Activated CD8-positive, alpha-beta memory T cell treated with anti-CD3 and anti-CD28 coated beads for 4 hours (primary cell): ENCODE data around the gene DEXI.
"Not testable (repeated sequence)": the region's sequence is repeated elsewhere in the genome, so short reads cannot be mapped to it uniquely, and the experiment has no call there.

Experiments used
- DNase-seq, 2 donors: peaks; one replicate each; pipeline ENCODE4 v3.0.0-alpha.2; 2020; ENCODE audit warnings: low read depth in 2 of 2

The DEXI gene

GRCh38 chr16:10968498-10968897, 26.2 kb upstream of the DEXI start:
- DNase-seq: no peak

DNA sequence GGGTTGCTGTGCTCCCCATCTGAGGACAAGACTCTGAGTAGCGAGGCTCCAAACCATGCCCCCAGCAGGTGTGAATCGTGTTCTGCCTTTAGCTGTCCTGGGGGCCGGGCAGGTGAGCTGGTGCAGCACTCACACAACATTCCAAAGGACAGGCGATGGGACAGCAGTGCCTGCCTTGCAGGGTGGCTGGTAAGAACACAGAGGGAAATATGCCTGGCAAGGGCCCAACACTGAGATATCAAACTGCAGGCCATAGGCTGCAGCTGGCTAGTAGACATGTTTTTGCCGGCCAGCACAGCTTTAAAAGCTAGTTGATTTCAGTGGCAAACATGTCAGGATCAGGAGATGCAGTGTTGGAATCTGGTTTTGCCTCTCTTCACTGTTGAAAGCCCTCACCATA, 25.7 kb upstream of the DEXI start:
- DNase-seq: no peak

DNA sequence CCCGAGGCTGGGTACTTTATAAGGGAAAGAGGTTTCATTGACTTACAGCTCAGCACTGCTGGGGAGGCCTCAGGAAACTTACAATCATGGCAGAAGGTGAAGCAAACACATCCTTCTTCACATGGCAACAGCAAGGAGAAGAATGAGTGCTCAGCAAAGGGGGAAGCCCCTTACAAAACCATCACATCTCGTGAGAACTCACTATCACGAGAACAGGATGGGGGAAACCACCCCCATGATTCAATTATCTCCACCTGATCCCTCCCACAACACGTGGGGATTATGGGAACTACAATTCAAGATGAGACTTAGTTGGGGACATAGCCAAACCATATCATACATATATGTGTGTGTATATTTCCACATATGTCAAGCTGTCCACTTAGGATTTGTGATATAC, 24.3 kb upstream of the DEXI start:
- DNase-seq: not testable (repeated sequence)

DNA sequence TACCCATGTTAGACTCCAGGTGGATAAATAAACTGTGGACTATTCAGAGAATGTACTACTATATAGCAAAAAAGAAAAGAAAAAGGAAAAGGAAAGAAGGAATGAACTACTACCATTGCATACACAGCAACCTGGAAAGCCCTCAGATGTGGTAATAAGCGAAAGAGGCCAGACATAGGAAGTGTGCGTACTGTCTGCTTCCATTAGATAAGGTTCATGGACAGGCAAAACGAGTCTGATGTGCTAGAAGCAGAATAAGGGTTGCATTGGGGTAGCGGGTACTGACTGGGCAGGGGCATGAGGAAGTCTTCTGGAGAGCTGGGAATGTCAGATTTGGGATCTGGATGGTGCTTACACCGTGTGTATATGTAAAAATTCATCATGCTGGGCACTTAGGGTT, 23.9 kb upstream of the DEXI start:
- no peak for DNase-seq

DNA sequence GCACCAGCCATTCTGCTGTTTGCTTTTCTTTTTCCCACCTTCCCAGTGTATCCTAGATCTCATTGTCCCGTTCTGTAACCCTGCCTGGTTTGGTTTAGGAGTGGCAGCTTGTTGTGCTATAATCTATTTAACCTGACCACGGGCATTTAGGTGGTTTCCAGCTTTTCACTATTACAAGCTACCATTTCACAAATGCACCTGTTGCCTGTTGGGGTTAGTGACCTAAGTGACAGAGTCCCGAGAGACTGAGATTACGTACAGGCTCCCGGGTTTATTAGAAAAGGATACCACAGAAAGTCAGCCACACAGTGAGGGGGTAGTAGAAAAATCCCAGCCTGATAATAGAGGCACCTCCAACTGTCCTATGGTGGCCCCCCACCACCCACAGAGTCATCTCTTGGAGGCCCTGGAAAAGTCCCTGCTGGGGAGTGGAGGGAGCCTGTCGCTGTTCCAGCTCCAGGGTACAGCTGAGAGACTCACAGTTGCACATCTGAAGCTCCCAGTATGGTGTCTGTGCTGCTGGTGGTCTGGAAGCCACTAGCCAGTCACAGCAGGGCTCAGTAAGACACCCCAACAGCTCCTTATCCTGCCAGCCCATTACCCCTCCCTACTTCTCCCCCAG, 23.3 kb upstream of the DEXI start:
- DNase-seq: no peak

DNA sequence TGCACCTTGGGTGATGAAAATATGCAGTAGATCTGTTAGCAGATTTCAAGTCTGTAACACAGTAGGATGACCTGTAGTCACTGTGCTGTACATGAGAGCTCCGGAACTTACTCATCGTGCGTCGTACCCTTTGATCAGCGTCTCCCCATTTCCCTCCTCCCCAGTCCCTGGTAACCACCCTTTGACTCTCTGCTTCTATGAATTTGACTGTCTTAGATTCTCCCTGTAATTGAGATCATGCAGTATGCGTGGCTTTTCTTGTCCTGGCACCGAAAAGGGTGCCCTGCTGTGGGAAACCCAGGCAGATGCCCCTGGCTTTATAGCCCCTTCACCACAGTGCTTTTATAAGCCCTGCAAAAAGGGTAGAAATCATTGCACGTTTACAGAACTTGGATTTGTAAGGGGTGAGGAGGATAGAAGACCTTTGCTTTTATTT, 22.6 kb upstream of the DEXI start:
- DNase-seq: peak in 1 of 2 donors; percentile 45

- DNase-seq: peak; percentile 57 to 60
These were observed 22.0 kb upstream of the DEXI start for GRCh38 chr16:10964039-10964890.

DNA sequence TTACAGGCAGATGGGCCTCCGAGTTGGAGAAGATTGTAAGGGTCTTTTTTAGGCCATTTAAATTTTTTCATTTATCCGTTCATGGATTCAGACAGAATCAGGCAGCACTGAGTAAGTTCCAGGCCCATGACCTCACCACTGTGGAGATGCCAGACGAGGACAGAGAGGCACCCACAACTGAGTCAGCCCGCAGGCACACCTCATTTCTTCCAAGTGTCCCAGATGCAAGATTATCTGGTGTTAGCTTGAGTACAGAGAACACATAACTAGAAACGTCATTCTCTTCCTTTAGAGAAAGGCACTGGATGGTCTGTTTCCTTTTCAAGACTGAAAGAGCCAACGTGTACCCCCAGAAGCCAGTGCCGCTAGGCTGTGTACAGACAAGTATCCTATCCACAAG, 19.0 kb upstream of the DEXI start:
- DNase-seq: no peak

- no peak for DNase-seq
These were observed 16.9 kb upstream of the DEXI start for GRCh38 chr16:10959161-10959560.

DNA sequence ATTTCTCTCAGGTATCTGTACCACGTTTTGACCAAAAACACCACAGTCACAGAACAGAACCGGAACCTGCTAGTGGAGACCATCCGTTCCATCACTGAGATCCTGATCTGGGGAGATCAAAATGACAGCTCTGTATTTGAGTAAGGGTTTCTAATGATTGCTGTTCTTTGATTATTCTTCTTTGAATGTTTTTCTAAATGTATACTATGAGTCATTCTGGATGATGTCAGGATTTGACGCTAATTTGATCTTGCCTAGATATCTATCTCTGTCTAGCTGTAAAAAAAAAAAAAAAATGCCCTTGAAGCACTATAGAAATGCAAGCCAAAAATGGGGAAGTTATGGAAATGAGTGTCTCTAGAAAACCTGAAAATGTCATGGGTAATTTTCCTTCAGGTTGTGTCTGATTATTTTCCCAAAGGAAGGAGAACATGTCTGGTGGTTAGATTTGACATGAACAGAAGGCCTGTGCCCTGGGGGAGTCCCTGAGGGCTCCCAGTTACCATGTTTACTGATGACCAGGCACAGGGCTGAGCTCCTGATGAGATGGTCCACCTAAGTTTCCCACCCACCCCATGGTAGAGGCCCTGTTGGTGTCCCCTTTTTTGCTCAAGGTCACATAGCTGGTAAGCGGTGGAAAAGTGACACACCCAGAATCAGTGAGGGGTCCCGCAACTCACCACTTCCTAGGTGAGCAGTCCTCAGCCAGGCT, 15.7 kb upstream of the DEXI start:
- DNase-seq: no peak

- no peak for DNase-seq
These were observed 12.6 kb upstream of the DEXI start for GRCh38 chr16:10954903-10955302.

- no peak for DNase-seq
These were observed 8.8 kb upstream of the DEXI start for GRCh38 chr16:10951026-10951425.

DNA sequence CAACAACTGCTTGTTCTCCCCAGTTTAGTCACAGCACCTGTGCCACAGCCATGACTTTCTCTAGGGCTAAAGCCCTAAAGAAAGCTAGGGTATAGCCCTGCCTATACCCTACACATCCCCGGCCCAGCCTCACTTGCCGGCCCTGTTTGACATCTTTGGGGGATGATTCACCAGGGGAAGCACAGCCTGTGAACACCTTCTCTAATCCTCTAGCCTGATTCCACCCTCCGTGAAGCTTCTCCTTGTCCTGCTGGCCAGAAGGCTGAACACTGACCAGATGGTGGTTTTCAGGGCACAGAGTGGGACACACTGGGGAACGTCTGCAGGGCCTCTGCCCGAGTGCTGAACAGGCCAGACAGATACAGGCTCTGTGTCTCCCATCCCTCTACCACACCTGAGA, 8.1 kb upstream of the DEXI start:
- no peak for DNase-seq

- no peak for DNase-seq
These were observed 7.2 kb upstream of the DEXI start for GRCh38 chr16:10949424-10949970.

DNA sequence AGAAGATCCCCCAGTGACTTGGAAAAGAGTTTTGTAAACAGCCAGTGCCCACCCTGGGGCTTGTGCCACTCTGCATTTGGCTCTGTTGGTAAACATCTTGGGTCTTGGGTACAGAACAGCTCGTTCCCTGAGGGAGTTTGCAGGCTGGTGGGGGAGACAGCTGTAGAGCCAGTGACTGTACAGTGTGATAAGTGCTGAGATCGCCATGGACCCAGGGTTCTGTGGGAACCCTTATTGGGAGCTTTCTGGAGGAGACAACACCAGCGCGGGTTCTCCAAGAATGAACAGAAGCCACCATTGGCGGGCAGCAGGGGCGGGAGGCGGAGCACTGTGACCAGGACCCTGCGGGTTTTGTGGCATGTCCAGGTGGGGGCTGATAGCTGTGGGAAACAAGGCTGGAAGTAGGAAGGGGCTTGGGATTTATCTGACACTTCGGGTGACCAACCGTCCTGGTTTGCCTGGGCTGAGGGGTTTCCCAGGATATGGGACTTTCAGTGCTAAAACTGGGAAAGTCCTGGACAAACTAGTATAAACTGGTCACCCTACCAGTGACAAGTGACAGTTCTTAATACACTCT, 5.0 kb upstream of the DEXI start:
- no peak for DNase-seq

DNA sequence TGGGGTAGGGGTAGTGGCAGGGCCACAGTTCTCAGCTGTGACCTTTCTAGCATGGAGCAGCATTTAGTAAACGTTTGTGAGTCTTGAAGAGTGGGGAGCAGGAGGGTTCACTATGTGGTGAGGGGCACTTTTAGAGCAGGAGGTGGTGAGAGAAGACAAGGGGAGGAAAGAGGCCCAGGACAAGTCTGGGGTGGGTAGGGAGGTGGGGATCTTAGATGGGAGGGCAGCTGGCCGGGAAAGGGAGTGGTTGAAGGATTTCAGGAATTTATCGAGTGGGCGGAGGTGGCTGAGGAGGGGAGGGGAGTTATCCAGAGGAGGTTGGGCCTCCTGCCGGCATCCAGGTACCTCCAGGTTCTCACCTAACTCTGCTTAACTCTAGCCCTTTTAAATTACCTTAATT, 4.0 kb upstream of the DEXI start:
- DNase-seq: no peak

GRCh38 chr16:10945065-10945787, 3.0 kb upstream of the DEXI start:
- no peak for DNase-seq

GRCh38 chr16:10944249-10945064, 2.2 kb upstream of the DEXI start, which contains the start of gene CLEC16A:
TSS of gene CLEC16A (plus strand) at chr16:10944564. CDS start at chr16:10944718, 154 bp downstream.
- DNase-seq: peak; percentile 90 to 91

GRCh38 chr16:10943064-10943353, 741 bp upstream of the DEXI start:
- DNase-seq: no peak

GRCh38 chr16:10941935-10942351, 325 bp downstream of the DEXI start:
- not testable (repeated sequence) for DNase-seq
